Skin of body (tissue), 2 donors: Measurements from ENCODE around the gene RAI14. TPM values are rescaled to one million over a fixed set of nuclear protein-coding genes. Genes with fewer than 3 reads are reported as not detected.
"Not testable (repeated sequence)": the region's sequence is repeated elsewhere in the genome, so short reads cannot be mapped to it uniquely, and the experiment has no call there.

Experiments
- DNase-seq: peaks from one replicate; lab custom pipeline; 2025; lab: John Stamatoyannopoulos, UW
- total RNA-seq: library from RNA; depleted of rRNA; stranded (reverse); fragments of >200 nt; gene quantifications from one replicate; pipeline ENCODE4 v1.2.3, GENCODE V29; 2014

Gene RAI14
- total RNA-seq, 1 donor from 2014 or later = 44.7 TPM

GRCh38 chr5:34698109-34698419, 41.9 kb downstream of the RAI14 start:
- DNase-seq = no peak

- no peak for DNase-seq
Measured at GRCh38 chr5:34698754-34699153, 42.6 kb downstream of the RAI14 start.

GRCh38 chr5:34699155-34700077, 43.3 kb downstream of the RAI14 start:
- no peak for DNase-seq

- no peak for DNase-seq
Measured at GRCh38 chr5:34700078-34700452, 43.9 kb downstream of the RAI14 start.

GRCh38 chr5:34701442-34701841, 45.3 kb downstream of the RAI14 start:
- not testable (repeated sequence) for DNase-seq

- DNase-seq = no peak
Measured at GRCh38 chr5:34703767-34704713, 47.9 kb downstream of the RAI14 start.

GRCh38 chr5:34706084-34706483, 50.0 kb downstream of the RAI14 start:
- no peak for DNase-seq

GRCh38 chr5:34707451-34708107, 51.5 kb downstream of the RAI14 start:
- no peak for DNase-seq

GRCh38 chr5:34708777-34709176, 52.6 kb downstream of the RAI14 start:
- no peak for DNase-seq

- peak; percentile 49 for DNase-seq
Measured at GRCh38 chr5:34709861-34710673, 53.9 kb downstream of the RAI14 start.

GRCh38 chr5:34712565-34712964, 56.4 kb downstream of the RAI14 start:
- DNase-seq = no peak

- peak; percentile 33 for DNase-seq
Measured at GRCh38 chr5:34715711-34716110, 59.6 kb downstream of the RAI14 start.

- DNase-seq = no peak
Measured at GRCh38 chr5:34716986-34717385, 60.9 kb downstream of the RAI14 start.

GRCh38 chr5:34717426-34718327, 61.5 kb downstream of the RAI14 start:
- DNase-seq = peak; percentile 75

- DNase-seq = no peak
Measured at GRCh38 chr5:34718516-34718915, 62.4 kb downstream of the RAI14 start.

- DNase-seq = no peak
Measured at GRCh38 chr5:34719029-34719428, 62.9 kb downstream of the RAI14 start.

- no peak for DNase-seq
Measured at GRCh38 chr5:34721327-34721726, 65.2 kb downstream of the RAI14 start.

GRCh38 chr5:34722183-34722582, 66.1 kb downstream of the RAI14 start:
- DNase-seq = no peak

GRCh38 chr5:34724741-34725140, 68.6 kb downstream of the RAI14 start:
- no peak for DNase-seq
